HTR-8/SVneo (cell line): ENCODE measurements around the gene FBXO3.
"Not testable (repeated sequence)": the region's sequence is repeated elsewhere in the genome, so short reads cannot be mapped to it uniquely, and the experiment has no call there.

Experiments
- DNase-seq: peaks from one replicate; pipeline ENCODE4 v3.0.0; 2011; ENCODE audit warnings: low spot score, mixed read lengths; ENCODE audit not compliant: insufficient read length
- FAIRE-seq: peaks from 2 replicates; lab custom pipeline; 2011; peaks lifted over from hg19 to GRCh38; lab: Jason Lieb, UNC

The FBXO3 gene, protein sequence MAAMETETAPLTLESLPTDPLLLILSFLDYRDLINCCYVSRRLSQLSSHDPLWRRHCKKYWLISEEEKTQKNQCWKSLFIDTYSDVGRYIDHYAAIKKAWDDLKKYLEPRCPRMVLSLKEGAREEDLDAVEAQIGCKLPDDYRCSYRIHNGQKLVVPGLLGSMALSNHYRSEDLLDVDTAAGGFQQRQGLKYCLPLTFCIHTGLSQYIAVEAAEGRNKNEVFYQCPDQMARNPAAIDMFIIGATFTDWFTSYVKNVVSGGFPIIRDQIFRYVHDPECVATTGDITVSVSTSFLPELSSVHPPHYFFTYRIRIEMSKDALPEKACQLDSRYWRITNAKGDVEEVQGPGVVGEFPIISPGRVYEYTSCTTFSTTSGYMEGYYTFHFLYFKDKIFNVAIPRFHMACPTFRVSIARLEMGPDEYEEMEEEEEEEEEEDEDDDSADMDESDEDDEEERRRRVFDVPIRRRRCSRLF

DNA sequence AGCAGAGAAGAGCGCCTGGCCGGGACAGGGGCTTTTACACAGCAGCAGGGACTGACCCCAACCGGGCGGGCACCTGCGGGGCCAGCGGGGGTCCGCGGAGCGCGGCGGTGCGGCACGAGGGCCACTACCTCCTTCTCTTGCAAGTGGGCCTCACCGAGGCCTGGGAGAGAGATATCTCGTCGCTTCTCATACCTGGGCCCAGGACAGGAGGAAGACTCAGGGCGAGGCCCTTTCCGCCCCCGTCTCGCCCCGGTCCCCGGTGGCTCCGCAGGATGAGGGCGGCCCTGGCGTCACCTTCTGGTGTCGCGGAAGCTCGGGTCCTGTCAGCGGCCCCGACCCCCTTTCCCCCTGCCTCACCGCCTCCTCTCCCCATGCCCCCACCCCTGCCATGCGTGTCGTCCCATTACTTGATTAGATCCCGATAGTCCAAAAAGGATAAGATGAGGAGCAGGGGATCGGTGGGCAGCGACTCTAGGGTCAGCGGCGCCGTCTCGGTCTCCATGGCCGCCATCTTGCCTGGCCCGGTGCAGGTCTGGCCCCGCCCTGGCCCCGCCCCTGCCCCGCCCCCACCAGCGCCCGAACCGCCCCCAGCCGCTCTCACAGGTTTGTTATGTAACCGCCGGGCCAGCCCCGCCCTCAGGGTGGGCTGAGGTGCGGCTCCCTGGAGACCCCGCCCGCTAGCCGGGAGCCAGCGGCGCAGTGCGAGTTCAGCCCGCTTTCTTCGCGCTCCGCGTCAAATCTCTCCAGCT is at the start of gene FBXO3:
Gene FBXO3 (minus strand): TSS at position 534 of the 749 bp plus-strand sequence. CDS start 23 bp downstream, at position 511.
- peak; percentile 9 for FAIRE-seq

DNA sequence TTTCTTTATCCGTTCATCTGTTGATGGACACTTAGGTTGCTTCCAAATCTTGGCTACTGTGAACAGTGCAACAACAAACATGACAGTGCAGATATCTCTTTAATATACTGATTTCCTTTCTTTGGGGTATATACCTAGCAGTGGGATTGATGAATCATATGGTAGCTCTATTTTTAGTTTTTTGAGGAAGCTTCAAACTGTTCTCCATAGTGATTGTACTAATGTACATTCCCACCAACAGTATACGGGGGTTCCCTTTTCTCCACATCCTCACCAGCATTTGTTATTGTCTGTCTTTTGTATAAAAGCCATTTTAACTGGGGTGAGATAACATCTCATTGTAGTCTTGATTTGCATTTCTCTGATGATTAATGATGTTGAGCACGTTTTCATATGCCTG is 48.7 kb upstream of the FBXO3 start:
- DNase-seq, FAIRE-seq: not testable (repeated sequence)

More for the DNA sequence above, at the start of gene FBXO3:
- peak; percentile 91 for DNase-seq

DNA sequence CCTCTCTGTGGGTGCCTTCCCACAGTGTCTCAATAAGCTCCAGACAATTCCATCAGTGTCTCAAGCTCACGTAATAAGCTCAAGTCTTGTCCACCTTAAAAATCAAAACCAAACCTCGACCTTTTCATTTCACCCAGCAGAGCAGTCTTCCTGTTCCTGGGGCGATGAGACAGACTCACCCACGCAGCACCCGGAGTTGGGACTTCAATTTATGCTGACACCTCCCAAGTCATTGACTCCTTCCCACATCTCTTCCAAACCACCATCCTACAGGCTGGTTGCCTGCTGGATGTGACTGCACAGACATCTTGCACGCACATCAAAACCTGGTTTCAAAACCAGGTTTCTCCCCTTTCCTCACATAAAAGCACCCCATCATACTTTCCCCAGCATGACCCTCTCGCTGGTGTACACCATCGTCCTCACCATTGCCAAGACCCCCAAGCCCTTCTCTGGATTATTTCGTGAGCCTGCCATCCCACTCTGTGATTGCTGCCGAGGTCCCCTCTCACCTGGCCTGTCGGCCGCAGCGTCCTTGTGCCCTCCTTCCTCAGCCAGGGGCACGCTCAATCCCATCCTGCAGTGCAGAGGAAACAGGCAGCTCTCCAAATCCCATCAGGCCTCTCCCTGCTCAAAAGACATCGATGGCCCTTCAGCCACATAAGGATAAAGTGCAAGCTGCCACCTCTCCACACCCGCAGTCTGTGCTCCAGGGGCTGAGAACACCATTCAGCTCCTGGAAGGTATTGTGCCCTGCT is 45.1 kb upstream of the FBXO3 start:
- no peak for FAIRE-seq
- DNase-seq: no peak

DNA sequence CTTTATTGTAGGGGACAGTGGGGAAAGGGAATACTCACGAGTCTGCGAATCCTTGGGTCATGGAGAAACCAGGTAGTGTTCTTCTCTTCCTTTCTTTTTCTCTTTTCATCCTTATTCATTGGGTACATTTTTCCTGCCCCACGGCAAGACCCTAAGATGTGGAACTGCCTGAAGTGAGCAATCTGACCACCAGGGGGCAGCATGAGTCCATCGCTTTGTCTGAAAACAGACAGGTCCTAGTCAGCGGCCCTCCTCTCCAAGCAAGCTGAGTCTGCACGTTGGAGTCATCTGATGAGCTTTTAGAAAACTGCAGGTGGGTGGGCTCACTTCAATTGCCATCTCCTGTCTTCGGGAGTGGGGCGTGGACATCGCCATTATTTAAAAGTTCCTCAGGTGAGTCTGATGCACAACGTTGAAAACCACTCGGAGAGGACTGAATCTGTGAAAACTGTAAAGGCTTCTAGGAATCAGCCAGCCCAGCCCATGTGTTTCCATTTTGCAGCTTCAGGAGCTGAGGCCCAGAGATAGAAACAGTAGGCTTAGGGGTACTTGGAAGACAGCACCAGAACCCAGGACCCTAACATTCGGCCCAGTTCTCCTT is 34.0 kb upstream of the FBXO3 start:
- DNase-seq (peak; percentile 78), FAIRE-seq (peak; percentile 63)

DNA sequence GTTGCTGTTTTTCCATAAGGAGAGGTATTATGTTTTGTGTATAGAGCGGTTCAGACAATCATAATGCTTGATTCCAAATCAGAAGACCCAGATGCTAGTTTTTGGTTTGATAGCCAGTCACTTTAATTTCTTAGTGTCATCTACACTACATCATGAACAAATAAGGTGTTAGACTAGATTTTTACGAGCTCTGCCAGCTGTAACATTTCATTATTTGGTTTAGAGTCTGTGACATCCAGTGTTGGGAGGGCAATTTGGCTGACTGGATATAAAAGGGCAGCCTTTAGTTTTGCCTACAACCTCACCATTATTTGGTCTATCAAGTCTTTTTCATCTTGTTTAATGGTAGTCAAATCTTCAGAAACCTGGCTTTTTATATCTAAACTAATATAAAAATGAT is 30.2 kb upstream of the FBXO3 start:
- FAIRE-seq (no peak), DNase-seq (no peak)

DNA sequence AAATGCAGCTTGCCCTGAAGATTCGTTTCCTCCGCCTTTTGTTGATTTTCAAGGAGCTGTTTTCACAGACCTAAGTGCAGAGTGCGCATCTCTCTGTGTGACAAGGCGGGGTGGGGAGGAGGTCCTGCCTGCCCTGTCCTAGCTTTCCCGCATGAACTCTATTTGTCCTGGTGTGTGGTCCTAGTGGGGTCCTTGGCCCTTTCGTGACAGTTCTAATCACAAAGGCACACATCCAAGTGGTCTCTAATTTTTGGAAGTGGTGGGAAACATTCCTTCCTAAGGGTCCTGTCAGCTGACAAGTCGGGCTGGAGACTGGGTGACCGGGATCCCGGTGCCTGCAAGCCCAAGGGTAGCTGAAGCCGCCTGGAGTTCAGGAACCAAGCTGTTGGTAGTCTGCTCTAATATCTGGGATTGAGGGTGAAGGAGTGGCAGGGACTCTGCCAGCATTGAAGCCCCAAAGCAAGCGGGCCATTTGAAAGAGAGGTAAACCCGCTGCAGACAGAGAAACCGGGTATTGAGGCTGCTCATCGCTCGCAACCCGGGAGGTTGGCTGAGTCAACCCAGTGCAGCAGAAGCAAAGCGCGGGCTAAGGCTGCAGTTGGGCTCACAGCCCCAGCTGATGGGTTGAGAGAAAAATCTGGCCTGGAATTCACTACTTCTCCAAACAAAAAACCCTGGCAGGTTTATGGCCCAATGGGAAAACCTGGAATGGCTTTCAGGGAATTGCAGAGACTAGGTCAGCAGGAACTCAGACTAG is 28.1 kb upstream of the FBXO3 start:
- peak; percentile 57 for DNase-seq

DNA sequence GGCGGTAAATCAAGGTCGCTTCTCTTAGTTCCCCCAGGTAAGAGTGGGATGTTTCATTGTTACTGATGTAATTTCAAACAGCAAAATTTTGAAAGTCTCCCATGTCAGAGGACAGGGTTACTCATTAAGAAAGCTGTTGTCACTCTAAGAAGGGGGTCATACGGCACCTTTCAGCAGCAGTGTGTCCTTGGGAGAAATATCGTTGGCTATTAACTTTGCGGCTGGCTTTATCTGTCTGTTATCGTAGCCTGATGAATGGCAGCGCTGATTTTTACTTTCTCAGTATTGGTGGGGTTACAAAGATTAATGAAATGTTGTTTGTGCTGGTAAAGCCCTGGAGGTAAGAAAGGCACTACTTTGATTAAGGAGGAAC is 27.5 kb upstream of the FBXO3 start:
- FAIRE-seq (no peak), DNase-seq (no peak)

More for the DNA sequence above, 28.1 kb upstream of the FBXO3 start:
- peak; percentile 65 for FAIRE-seq

DNA sequence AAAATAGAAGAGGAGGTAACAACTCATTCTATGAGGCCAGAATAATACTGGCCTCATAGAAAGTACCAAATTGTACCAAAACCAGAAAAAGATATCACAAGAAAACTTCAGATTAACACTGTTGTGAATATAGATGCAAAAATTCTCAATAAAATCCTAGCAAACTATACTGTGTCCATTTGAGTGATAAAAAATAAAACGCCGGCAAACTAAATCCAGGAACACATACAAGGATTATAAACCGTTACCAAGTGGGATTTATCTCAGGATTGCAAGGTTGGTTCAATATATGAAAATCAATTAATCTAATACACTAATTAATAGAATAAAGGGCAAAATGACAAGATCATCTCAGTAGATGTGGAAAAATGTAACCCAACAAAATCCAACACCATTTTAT is 23.6 kb upstream of the FBXO3 start:
- FAIRE-seq: no peak
- DNase-seq: no peak

DNA sequence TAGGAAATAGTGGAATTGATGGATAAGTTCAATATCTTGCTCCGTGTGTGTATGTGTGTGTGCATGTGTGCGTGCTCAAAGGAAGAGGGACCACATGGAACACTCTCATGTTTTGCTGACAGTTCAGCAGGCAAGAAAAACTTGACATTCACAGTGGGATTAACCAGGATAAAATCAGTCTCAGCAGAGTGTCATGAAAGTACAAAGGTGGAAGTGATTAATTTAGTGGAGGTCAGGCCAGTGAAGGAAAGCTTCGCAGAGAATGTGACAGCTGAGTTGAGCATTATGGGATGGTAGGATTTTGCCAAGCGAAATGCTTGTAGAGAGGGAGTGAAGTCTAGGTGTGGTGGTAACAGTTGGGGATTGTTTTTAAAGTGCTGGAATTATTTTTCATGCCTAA is 15.7 kb upstream of the FBXO3 start:
- DNase-seq (no peak), FAIRE-seq (no peak)

DNA sequence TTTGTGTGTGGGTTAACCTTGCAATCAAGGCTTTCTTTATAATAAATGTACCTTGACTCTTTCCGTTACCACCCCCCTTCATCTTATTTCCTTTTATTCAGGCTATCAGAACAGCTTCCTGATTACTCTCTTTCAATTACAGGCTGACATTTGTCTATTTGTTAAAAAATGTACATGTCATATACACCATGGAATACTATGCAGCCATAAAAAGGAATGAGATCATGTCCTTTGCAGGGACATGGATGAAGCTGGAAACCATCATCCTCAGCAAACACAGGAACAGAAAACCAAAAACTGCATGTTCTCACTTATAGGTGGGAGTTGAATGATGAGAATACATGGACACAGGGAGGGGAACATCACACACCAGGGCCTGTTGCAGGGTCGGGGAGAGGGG is 13.8 kb upstream of the FBXO3 start:
- FAIRE-seq, DNase-seq: not testable (repeated sequence)

DNA sequence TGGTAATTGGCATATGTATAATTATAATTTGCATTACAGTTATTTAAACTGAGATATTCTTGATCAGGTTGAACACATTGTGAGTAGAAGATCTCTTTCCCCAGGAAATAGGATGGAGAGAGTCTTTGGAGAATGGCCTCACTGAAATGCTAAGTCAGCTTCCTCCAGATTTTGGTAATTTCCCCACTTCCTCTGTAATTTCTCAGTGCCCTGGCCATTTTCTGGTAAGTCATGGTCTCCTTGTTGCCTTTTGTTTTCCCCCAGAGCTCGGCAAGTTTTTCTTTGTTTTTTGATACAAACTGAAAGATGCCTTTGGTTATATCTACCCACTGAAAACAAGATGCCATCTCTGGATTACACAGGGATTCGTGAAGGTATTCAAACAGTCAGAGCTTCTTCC is 12.8 kb upstream of the FBXO3 start:
- no peak for FAIRE-seq
- no peak for DNase-seq

DNA sequence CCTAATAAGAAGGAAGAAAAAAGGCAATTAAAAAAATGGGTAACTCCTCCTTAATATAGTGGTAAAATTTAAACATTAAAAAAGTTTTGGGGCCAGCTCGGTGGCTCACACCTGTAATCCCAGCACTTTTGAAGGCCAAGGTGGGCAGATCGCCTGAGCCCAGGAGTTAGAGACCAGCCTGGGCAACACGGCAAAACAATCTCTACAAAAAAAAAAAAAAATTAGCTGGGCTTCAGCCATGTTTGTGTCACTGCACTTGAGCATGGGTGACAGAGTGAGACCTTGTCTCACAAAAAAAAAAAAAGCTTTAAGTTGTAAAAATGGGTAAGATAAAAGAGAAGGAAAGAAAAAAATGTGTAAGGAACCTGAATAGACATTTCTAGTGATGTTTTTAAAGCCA is 11.3 kb upstream of the FBXO3 start:
- DNase-seq: no peak
- no peak for FAIRE-seq

DNA sequence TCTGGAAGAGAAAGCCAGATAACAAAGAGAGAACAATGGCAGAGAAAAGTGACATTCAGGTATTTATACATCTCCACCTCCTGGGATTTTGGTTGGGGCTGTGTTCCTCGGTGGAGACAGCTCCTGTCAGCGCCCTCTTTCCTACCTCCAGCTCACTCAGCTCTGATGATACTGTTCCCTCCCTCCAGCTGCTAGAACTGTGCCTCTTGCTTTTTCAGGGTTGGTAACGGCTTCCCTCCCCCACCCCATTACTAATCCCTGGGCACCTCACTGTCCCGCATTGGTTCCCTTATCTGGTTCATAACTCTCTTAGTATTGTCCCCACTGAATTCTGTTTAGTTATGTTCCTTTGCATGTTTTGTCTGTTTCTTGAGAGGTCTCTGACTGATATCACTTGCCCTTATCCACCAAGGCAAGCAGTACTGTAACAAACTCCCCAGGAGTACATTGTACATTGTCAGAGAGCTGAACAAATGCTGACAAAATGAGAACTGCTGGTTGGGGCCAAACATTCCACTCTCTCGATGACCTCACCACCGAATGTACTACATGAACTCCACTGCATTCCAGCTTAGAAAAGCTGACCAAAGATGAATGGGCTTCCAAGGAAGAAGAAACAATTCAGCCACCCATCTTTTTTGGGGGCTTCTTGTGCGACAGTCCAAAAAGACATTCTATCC is 5.7 kb upstream of the FBXO3 start:
- peak; percentile 57 for FAIRE-seq
- peak; percentile 17 for DNase-seq

DNA sequence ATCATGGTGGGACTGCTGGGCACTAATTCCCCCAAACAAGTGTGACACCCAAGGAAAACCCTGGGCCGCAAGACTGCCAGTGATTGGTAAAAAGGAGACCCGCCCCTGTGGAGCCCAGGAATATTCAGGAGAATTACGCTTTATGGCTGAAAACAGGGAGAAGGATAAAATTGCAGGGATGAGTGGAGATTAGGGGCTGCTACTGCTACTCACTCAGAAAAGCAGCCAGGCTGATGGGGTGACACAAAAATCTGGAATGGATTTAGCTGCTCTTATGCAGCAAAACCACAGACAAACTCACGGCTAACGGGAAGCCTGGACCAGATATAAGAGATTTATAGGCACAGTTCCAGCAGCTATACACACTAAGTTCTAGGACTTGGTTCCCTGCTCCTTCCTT is 4.4 kb upstream of the FBXO3 start:
- DNase-seq (no peak), FAIRE-seq (no peak)

DNA sequence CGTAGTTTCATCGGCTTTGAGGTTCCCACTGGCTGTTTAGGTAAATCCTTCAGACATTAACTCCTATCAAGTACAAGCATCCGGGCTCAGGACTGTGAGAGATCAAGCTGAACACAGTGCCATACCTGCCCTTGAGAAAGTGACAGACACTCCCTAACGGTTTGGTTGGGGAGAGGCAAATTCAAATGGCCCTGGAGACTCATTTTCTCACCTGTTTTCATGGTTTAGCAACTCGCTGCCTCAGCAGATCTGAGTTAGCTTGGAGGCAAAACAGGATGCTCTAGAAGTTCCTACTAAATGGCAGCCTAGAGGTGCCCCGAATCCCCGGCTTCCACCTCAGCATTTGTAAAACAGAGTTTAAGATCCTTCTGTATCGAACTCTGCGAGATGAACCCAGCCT is 3.6 kb upstream of the FBXO3 start:
- DNase-seq (no peak), FAIRE-seq (no peak)

DNA sequence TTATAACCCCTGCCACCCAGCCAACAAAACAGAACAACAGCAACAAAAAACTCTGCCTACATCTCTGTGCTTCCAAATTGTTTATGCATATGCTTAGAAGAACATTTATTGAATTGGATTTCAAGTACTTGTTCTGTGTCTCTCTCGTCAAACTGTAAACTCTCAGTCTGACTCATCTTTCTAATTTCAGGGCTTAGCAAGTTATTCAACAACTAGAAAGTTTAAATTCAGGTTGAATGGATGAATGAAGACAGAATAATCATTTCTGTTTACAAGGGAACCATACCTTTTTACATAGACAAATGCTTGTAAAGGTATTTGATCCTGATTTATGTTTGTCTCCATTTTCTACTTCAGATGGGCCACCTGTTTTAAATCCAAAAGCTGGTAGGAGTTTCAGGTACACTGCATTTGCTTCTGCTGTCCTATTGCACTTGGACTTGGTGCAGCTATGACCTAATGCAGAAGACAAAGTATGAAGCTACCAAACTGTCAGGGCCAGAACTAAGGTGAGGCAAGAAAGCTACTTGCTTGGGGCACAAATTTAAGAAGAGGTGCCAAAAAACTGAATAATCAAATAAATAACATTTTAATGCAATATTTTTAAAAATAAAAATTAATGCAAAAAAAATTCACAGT is 1.6 kb upstream of the FBXO3 start:
- no peak for DNase-seq

DNA sequence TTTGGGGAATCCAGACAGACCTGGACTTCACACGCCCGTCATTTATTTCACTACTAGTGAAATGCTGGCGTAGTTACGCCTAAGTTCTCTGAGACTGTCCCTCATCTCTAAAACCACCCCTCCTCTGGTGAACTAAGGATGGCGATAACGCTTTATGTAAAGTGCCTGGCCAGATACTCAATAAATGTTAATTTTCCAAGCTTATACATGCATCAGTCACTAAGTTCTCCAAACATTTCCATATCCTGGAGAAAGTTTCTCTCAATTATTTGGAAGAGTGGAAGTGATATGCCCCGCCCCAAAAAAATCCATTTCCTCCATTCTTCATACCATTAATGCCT is 1.1 kb upstream of the FBXO3 start:
- no peak for DNase-seq
- no peak for FAIRE-seq

More for the DNA sequence above, 1.6 kb upstream of the FBXO3 start:
- FAIRE-seq: no peak

DNA sequence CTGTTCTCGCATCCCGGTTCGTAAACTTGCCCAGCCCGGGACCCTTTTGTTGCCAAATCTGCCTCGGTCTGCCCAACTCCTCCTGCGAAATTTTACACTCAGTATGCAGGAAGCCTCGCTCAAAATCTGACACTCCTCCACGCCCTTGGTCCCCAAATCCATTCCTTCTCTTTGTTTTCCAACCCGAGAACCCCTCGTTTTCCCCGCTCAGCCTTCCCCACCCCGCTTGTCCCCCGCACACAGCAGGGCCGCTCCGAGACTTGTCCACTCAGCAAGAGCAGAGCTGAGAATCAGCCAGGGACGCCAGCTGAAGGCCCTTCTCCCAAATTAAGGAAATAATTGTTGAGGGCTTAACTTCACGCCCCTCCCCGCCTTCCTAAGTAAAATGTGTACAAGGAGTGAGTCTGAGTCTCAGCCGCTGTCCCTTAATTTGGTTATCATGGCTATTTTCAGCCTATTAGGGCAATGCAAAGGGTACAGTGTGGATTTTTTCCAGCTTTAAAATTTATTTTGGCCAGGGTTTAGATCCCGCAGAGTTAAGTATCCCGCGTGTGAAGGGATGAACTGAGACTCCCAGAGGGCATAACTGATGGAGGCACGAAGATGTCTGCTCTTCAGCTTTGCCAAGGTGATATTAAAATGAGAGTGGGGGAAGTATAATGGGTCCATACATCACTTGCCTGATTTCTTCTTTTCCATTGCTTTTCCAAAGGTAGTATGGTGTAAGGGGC is 581 bp upstream of the FBXO3 start:
- FAIRE-seq (no peak), DNase-seq (no peak)
